Astrocyte of the spinal cord (primary cell): ENCODE results near the gene TBC1D8B.

ENCODE experiments used
- DNase-seq: peaks from one replicate; pipeline ENCODE4 v3.0.0; 2011; ENCODE audit warnings: low read depth, low spot score
- H3K4me3 ChIP-seq: 2 replicates; pipeline ENCODE4 v1.5.1; 2011; ENCODE audit warnings: low read depth, mild to moderate bottlenecking, low read length, moderate library complexity
- CTCF ChIP-seq: IDR thresholded peaks from 2 replicates; pipeline ENCODE4 v1.5.1; 2012; ENCODE audit warnings: low read depth, mild to moderate bottlenecking, low read length, inconsistent platforms
- in situ Hi-C: cut with HindIII; loops from 2 replicates; pipeline ENCODE4 v1.10.0; 2017; ENCODE audit warnings: low sequenced_read_pairs

Gene TBC1D8B

GRCh38 chrX:106875151-106875550 lies 72.7 kb downstream of the TBC1D8B start:
- in situ Hi-C loops, result no loop called here
- no peak for DNase-seq
- no peak for TF ChIP-seq CTCF

GRCh38 chrX:106889468-106889867 lies 87.0 kb downstream of the TBC1D8B start:
- H3K4me3 ChIP-seq, result no peak overlapping the region
- DNase-seq, result no peak
- no peak for TF ChIP-seq CTCF
- in situ Hi-C loops, result no loop called here

More at GRCh38 chrX:106875151-106875550, 72.7 kb downstream of the TBC1D8B start:
- no peak overlapping the region for H3K4me3 ChIP-seq

GRCh38 chrX:106891762-106892460 lies 89.4 kb downstream of the TBC1D8B start:
- no peak overlapping the region for H3K4me3 ChIP-seq
- DNase-seq, result no peak
- no peak for TF ChIP-seq CTCF
- in situ Hi-C loops, result no loop called here

- H3K4me3 ChIP-seq, result no peak overlapping the region
- DNase-seq, result peak; percentile 79
- in situ Hi-C loops, result no loop called here
- TF ChIP-seq CTCF, result peak; percentile 83
These were observed 92.0 kb downstream of the TBC1D8B start for GRCh38 chrX:106894392-106894909.

GRCh38 chrX:106894978-106895452 lies 92.5 kb downstream of the TBC1D8B start:
- no peak for TF ChIP-seq CTCF
- no peak overlapping the region for H3K4me3 ChIP-seq
- peak; percentile 76 for DNase-seq
- in situ Hi-C loops, result no loop called here

GRCh38 chrX:106897259-106897658 lies 94.8 kb downstream of the TBC1D8B start:
- DNase-seq, result peak; percentile 59
- in situ Hi-C loops, result no loop called here
- no peak for TF ChIP-seq CTCF

More at GRCh38 chrX:106897259-106897658, 94.8 kb downstream of the TBC1D8B start:
- H3K4me3 ChIP-seq, result no peak overlapping the region
